ENCODE results near the gene COQ4.

The COQ4 gene

DNA sequence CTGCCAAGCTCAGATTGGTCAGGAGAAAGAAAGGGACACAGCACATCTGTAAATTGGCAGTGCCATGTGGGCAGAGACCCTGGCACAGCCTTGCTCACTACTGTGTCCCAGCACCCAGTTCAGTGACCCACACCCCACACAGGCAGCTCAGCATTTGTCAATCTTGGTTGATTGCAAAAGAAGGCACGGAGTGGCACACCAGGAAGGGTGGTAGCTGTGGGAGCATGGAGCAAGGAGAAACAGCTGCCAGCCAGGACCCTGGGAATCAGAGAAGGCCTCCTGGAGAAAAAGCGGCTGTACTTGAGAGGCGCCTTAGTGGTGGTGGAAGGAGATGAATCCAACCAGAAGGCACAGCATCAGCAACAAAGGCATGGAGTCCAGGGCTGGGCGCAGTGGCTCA lies 21.2 kb downstream of the COQ4 start:
- H3F3A ChIP-seq (ENCODE audit: insufficient read depth, low read length): peaks cover 18% of the 10 kb centered on the region
- H3K27me3 ChIP-seq (replicated peaks; ENCODE audit: insufficient read depth, low read length): no peaks in the 10 kb centered on the region
- H3K9me2 ChIP-seq (replicated peaks; ENCODE audit: insufficient read depth, low read length): no peaks in the 10 kb centered on the region
- H3K4me3 ChIP-seq (ENCODE audit: low read length): no peak overlapping the region
- H3K9me3 ChIP-seq (replicated peaks; ENCODE audit: insufficient read depth, low read length): no peaks in the 10 kb centered on the region
- H3K4me1 ChIP-seq (ENCODE audit: low read length): no peaks in the 10 kb centered on the region
- H3K9ac ChIP-seq (ENCODE audit: low read length): no peak overlapping the region
- TF ChIP-seq EZH2 (optimal IDR thresholded peaks at IDR 0.05; ENCODE audit: low read depth, low read length) (no peak), CTCF (IDR thresholded peaks at IDR 0.05; ENCODE audit: low read length) (no peak), EZH2phosphoT487 (IDR thresholded peaks at IDR 0.05; ENCODE audit: low read length) (no peak)
- no peak overlapping the region for H3K4me2 ChIP-seq (ENCODE audit: low read depth, low read length)
- H3K27ac ChIP-seq (ENCODE audit: low read length): no peak overlapping the region
- no peaks in the 10 kb centered on the region for H3K36me3 ChIP-seq (replicated peaks; ENCODE audit: insufficient read depth, low read length)
- H3K79me2 ChIP-seq (ENCODE audit: low read length): peaks cover 5% of the 10 kb centered on the region; the same call in 1 of the 2 replicates
- H2AFZ ChIP-seq (ENCODE audit: low read length): no peak overlapping the region
- no peaks in the 10 kb centered on the region for H4K20me1 ChIP-seq (ENCODE audit: insufficient read depth, low read length)
- DNase-seq: no peak

DNA sequence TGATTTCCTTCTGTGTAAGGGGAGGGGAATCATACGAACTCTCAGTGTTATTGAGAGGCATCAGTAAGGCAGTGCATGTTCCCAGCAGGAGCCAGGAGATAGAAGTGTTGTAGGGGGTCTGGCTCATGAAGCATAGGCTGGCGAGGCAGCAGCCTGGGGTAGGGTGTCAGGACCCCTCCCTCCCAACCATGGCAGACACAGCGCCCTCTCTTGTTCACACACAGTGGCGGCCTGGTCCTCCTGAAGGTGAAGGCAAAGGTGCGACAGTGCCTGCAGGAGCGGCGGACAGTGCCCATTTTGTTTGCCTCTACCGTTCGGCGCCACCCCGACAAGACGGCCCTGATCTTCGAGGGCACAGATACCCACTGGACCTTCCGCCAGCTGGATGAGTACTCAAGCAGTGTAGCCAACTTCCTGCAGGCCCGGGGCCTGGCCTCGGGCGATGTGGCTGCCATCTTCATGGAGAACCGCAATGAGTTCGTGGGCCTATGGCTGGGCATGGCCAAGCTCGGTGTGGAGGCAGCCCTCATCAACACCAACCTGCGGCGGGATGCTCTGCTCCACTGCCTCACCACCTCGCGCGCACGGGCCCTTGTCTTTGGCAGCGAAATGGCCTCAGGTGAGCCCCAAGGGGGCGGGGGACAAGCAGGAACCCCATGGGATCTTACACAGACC lies 22.4 kb downstream of the COQ4 start:
- Histone ChIP-seq H3K36me3 (replicated peaks; ENCODE audit: insufficient read depth, low read length) (no peaks in the 10 kb centered on the region), H3K9me2 (replicated peaks; ENCODE audit: insufficient read depth, low read length) (no peaks in the 10 kb centered on the region), H3K27me3 (replicated peaks; ENCODE audit: insufficient read depth, low read length) (no peaks in the 10 kb centered on the region), H3F3A (ENCODE audit: insufficient read depth, low read length) (peaks cover 7% of the 10 kb centered on the region; the same call in 1 of the 2 replicates), H2AFZ (ENCODE audit: low read length) (no peak overlapping the region), H3K27ac (ENCODE audit: low read length) (no peak overlapping the region), H3K9ac (ENCODE audit: low read length) (no peak overlapping the region), H3K9me3 (replicated peaks; ENCODE audit: insufficient read depth, low read length) (no peaks in the 10 kb centered on the region), H4K20me1 (ENCODE audit: insufficient read depth, low read length) (no peaks in the 10 kb centered on the region), H3K4me2 (ENCODE audit: low read depth, low read length) (no peak overlapping the region), H3K79me2 (ENCODE audit: low read length) (peaks cover 5% of the 10 kb centered on the region; the same call in 1 of the 2 replicates), H3K4me1 (ENCODE audit: low read length) (no peaks in the 10 kb centered on the region), H3K4me3 (ENCODE audit: low read length) (no peak overlapping the region)
- TF ChIP-seq CTCF (IDR thresholded peaks at IDR 0.05; ENCODE audit: low read length) (no peak), EZH2 (optimal IDR thresholded peaks at IDR 0.05; ENCODE audit: low read depth, low read length) (no peak)
- no peak for DNase-seq

GRCh38 chr9:128349125-128349524 lies 26.5 kb downstream of the COQ4 start:
- TF ChIP-seq CTCF (IDR thresholded peaks at IDR 0.05; ENCODE audit: low read length): no peak
- TF ChIP-seq EZH2 (optimal IDR thresholded peaks at IDR 0.05; ENCODE audit: low read depth, low read length): no peak
- no peak for TF ChIP-seq EZH2phosphoT487 (IDR thresholded peaks at IDR 0.05; ENCODE audit: low read length)

More at GRCh38 chr9:128349125-128349524, 26.5 kb downstream of the COQ4 start:
- no peaks in the 10 kb centered on the region for H4K20me1 ChIP-seq (ENCODE audit: insufficient read depth, low read length)
- no peak overlapping the region for H2AFZ ChIP-seq (ENCODE audit: low read length)
- H3K27ac ChIP-seq (ENCODE audit: low read length): no peak overlapping the region
- DNase-seq: no peak
- H3K4me2 ChIP-seq (ENCODE audit: low read depth, low read length): no peak overlapping the region
- no peaks in the 10 kb centered on the region for H3K9me2 ChIP-seq (replicated peaks; ENCODE audit: insufficient read depth, low read length)
- H3K9me3 ChIP-seq (replicated peaks; ENCODE audit: insufficient read depth, low read length): no peaks in the 10 kb centered on the region
- no peak overlapping the region for H3K9ac ChIP-seq (ENCODE audit: low read length)
- H3K4me3 ChIP-seq (ENCODE audit: low read length): no peak overlapping the region
- H3K4me1 ChIP-seq (ENCODE audit: low read length): no peaks in the 10 kb centered on the region
- no peaks in the 10 kb centered on the region for H3K79me2 ChIP-seq (ENCODE audit: low read length)
- no peaks in the 10 kb centered on the region for H3K36me3 ChIP-seq (replicated peaks; ENCODE audit: insufficient read depth, low read length)
- no peaks in the 10 kb centered on the region for H3F3A ChIP-seq (ENCODE audit: insufficient read depth, low read length)
- no peaks in the 10 kb centered on the region for H3K27me3 ChIP-seq (replicated peaks; ENCODE audit: insufficient read depth, low read length)

All from MM.1S (cell line).